HepG2 (cell line): ENCODE data around the gene NEURL4. TPM values are rescaled to one million over a fixed set of nuclear protein-coding genes. Genes with fewer than 3 reads are reported as not detected.

Source experiments
- ASH2L ChIP-seq: fragments of 300-600, 200-600 bp; sonication (generic); IDR thresholded peaks from 2 replicates; pipeline ENCODE4 v1.7.0; 2017; ENCODE audit warnings: low read depth, mild to moderate bottlenecking, moderate library complexity, mixed read lengths, low read length; ENCODE audit not compliant: insufficient read length
- EED ChIP-seq: sonication (generic); formaldehyde crosslinking; IDR thresholded peaks from 2 replicates; pipeline ENCODE4 v1.5.0; 2020; ENCODE audit warnings: mild to moderate bottlenecking, missing genetic modification reagents
- EHMT2 ChIP-seq: fragments of 200-600 bp; sonication (generic); IDR thresholded peaks from 2 replicates; pipeline ENCODE4 v1.7.0; 2017; ENCODE audit warnings: antibody characterized with exemption, low read depth, low read length, borderline replicate concordance
- HHEX ChIP-seq: IDR thresholded peaks from 2 replicates; pipeline ENCODE4 v1.6.1; 2016; ENCODE audit warnings: control low read depth
- HMGXB4 ChIP-seq, 2 experiments: sonication (generic) in 1 of 2; formaldehyde crosslinking in 1 of 2; IDR thresholded peaks; 2 replicates each; pipeline versions ENCODE4 v1.4.0 to v1.6.1; 2018 to 2020; ENCODE audit warnings: missing genetic modification reagents in 2 of 2, borderline replicate concordance in 1 of 2, low read depth in 1 of 2, mild to moderate bottlenecking in 1 of 2, missing biosample characterization in 1 of 2
- HOXA7 ChIP-seq: sonication (generic); formaldehyde crosslinking; IDR thresholded peaks from 2 replicates; pipeline ENCODE4 v1.8.1; 2022; ENCODE audit warnings: mild to moderate bottlenecking, missing genetic modification reagents, moderate library complexity
- KLF13 ChIP-seq: sonication (generic); formaldehyde crosslinking; IDR thresholded peaks from 2 replicates; pipeline ENCODE4 v1.4.0; 2020; ENCODE audit warnings: mild to moderate bottlenecking, missing genetic modification reagents
- KMT2B ChIP-seq: IDR thresholded peaks from 2 replicates; pipeline ENCODE4 v1.6.1; 2016; ENCODE audit warnings: missing genetic modification reagents, missing compliant biosample characterization
- MXD1 ChIP-seq: sonication (generic); formaldehyde crosslinking; IDR thresholded peaks from 2 replicates; pipeline ENCODE4 v1.4.0; 2020; ENCODE audit warnings: mild to moderate bottlenecking, missing genetic modification reagents
- MYC ChIP-seq: sonication (generic); formaldehyde crosslinking; IDR thresholded peaks from 2 replicates; pipeline ENCODE4 v1.9.0; 2021; ENCODE audit warnings: missing genetic modification reagents, borderline replicate concordance
- MYNN ChIP-seq: sonication (generic); formaldehyde crosslinking; IDR thresholded peaks from 2 replicates; pipeline ENCODE4 v1.4.0; 2020; ENCODE audit warnings: mild to moderate bottlenecking, low read depth, missing genetic modification reagents
- ONECUT2 ChIP-seq: sonication (generic); formaldehyde crosslinking; IDR thresholded peaks from 2 replicates; pipeline ENCODE4 v1.4.0; 2020; ENCODE audit warnings: missing genetic modification reagents
- RFX1 ChIP-seq: fragments of 450-650 bp; IDR thresholded peaks from 2 replicates; pipeline ENCODE4 v1.6.1; 2017
- SALL1 ChIP-seq: sonication (generic); formaldehyde crosslinking; IDR thresholded peaks from 2 replicates; pipeline ENCODE4 v1.8.0; 2022; ENCODE audit warnings: mild to moderate bottlenecking, missing genetic modification reagents
- SAP130 ChIP-seq: IDR thresholded peaks from 2 replicates; pipeline ENCODE4 v1.6.1; 2016; ENCODE audit warnings: low read depth
- SMYD3 ChIP-seq: sonication (generic); formaldehyde crosslinking; IDR thresholded peaks from 2 replicates; pipeline ENCODE4 v1.8.1; 2023; ENCODE audit warnings: mild to moderate bottlenecking, missing genetic modification reagents
- SNAI1 ChIP-seq: sonication (generic); formaldehyde crosslinking; IDR thresholded peaks from 2 replicates; pipeline ENCODE4 v1.5.0; 2020; ENCODE audit warnings: mild to moderate bottlenecking, missing genetic modification reagents, borderline replicate concordance
- STAT5B ChIP-seq: sonication (generic); formaldehyde crosslinking; IDR thresholded peaks from 2 replicates; pipeline ENCODE4 v1.4.0; 2020; ENCODE audit warnings: missing genetic modification reagents
- THAP11 ChIP-seq: IDR thresholded peaks from 2 replicates; pipeline ENCODE4 v1.6.1; 2016; ENCODE audit warnings: missing biosample characterization, missing genetic modification reagents
- XBP1 ChIP-seq: sonication (generic); formaldehyde crosslinking; IDR thresholded peaks from 2 replicates; pipeline ENCODE4 v1.5.0; 2020; ENCODE audit warnings: missing genetic modification reagents
- ZBTB33 ChIP-seq: sonication (generic); formaldehyde crosslinking; IDR thresholded peaks from 2 replicates; pipeline ENCODE4 v1.4.0; 2020; ENCODE audit warnings: missing genetic modification reagents
- ZNF18 ChIP-seq: sonication (generic); formaldehyde crosslinking; IDR thresholded peaks from 2 replicates; pipeline ENCODE4 v1.8.0; 2022; ENCODE audit warnings: mild to moderate bottlenecking, missing genetic modification reagents; ENCODE audit not compliant: insufficient replicate concordance
- ZNF605 ChIP-seq: sonication (generic); formaldehyde crosslinking; IDR thresholded peaks from 2 replicates; pipeline ENCODE4 v1.8.0; 2022; ENCODE audit warnings: mild to moderate bottlenecking, missing genetic modification reagents
- ZNF619 ChIP-seq: sonication (generic); formaldehyde crosslinking; IDR thresholded peaks from 2 replicates; pipeline ENCODE4 v1.4.0; 2020; ENCODE audit warnings: mild to moderate bottlenecking, missing genetic modification reagents
- ZNF749 ChIP-seq: sonication (generic); formaldehyde crosslinking; IDR thresholded peaks from 2 replicates; pipeline ENCODE4 v1.8.0; 2022; ENCODE audit warnings: mild to moderate bottlenecking, missing genetic modification reagents, moderate library complexity, borderline replicate concordance
- ZSCAN9 ChIP-seq: IDR thresholded peaks from 2 replicates; pipeline ENCODE4 v1.6.1; 2016; ENCODE audit warnings: borderline replicate concordance
- polyA plus RNA-seq, 8 experiments: library from polyadenylated mRNA; depleted of rRNA in 3 of 8; stranded (reverse) in 7 of 8; unstranded in 1 of 8; fragments of >200 nt; fragmentation: Illumina TruSeq in 4 of 8; extraction: Trizol in 4 of 8; gene quantifications; 2 replicates each; pipeline versions ENCODE4 v1.2.1 to v1.2.3, GENCODE V29; 2011 to 2016; ENCODE audit warnings: low read depth in 4 of 8, missing spikeins in 1 of 8, mixed read lengths in 1 of 8; ENCODE audit not compliant: insufficient read depth in 1 of 8
- total RNA-seq, 5 experiments: library from RNA; depleted of rRNA; stranded (reverse); fragments of >200 nt; fragmentation: Illumina TruSeq; extraction: Trizol; gene quantifications; 2 replicates each; pipeline ENCODE4 v1.2.3, GENCODE V29; 2016; ENCODE audit warnings: low read depth in 1 of 5

Gene NEURL4
- total and polyA plus RNA-seq, 2 of the 13 experiments (the other 11 are each of a cell fraction or from before 2014, with no cell fraction given): 14.8 to 15.7 TPM

GRCh38 chr17:7329374-7329996, 350 bp upstream of the NEURL4 start (continued):
- TF ChIP-seq THAP11 (CRISPR knock-in tag) (peak; percentile 95), ZNF18 (CRISPR knock-in tag) (peak; percentile 88), HMGXB4 (CRISPR knock-in tag; IDR thresholded peaks at IDR 0.05; ENCODE audit: borderline replicate concordance in 1 of 2, low read depth in 1 of 2) (peak; percentile 56 to 74; a peak in 3 of 4 replicates), MYC (CRISPR knock-in tag) (peak; percentile 84; the same call in 1 of the 2 replicates), MXD1 (CRISPR knock-in tag) (no peak), ZNF749 (CRISPR knock-in tag) (no peak), SALL1 (CRISPR knock-in tag) (peak; percentile 48; the same call in 1 of the 2 replicates), ONECUT2 (CRISPR knock-in tag) (no peak), ZNF619 (CRISPR knock-in tag) (peak; percentile 78; the same call in 1 of the 2 replicates), ZSCAN9 (CRISPR knock-in tag) (no peak), KLF13 (no peak), HHEX (CRISPR knock-in tag) (no peak), SMYD3 (CRISPR knock-in tag) (no peak), SAP130 (CRISPR knock-in tag) (peak; percentile 91), EHMT2 (no peak), KMT2B (CRISPR knock-in tag) (peak; percentile 44; the same call in 1 of the 2 replicates), RFX1 (peak; percentile 74; the same call in 1 of the 2 replicates), STAT5B (CRISPR knock-in tag) (no peak), ZNF605 (no peak), SNAI1 (CRISPR knock-in tag) (no peak), MYNN (peak; percentile 29; the same call in 1 of the 2 replicates), HOXA7 (CRISPR knock-in tag) (no peak), EED (CRISPR knock-in tag) (no peak), ZBTB33 (CRISPR knock-in tag) (0 out of 2 replicates have a peak, but pooled peaks have one; percentile 2), ASH2L (peak; percentile 78), XBP1 (CRISPR knock-in tag) (no peak)
